NCI-H146 treated with DMSO at 0.1 percent for 48 hours (cell line): ENCODE measurements around the gene SETD7.

Experiments
- DNase-seq: peaks from one replicate; lab custom pipeline; 2025; ENCODE audit not compliant: unreplicated experiment; lab: John Stamatoyannopoulos, UW

Gene SETD7

DNA sequence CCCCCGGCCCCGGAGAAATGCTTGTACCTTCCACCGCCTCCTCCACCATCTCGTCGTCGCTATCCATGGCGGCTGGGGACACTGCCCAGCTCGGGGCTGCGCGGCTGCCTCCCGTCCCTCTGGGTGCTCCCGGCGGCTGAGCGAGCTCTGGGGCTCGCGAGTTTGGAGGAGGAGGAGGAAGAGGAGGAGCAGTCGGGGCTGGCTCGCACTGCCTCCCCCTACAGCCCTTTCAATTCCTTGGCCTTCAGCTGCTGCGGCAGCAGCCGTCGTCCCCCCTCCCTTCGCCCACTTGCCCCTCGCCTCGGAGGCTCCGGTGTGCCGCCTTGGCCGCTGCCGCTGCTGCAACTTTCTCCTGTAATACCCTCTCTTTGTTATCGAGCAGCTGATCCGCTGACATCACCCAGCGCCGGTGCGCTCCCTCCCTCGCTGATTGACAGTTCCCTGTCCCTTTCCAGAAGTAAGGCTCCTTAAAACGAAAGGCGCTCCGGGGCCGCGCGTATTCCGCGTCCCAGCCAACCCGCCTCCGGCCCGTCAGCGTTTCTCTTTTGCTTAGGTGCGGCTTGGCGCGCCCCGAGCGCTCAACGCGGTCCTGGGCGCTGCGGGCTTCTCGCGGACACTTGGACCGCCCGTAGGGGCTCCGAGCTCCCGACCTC is at the start of gene SETD7:
SETD7 (minus strand) TSS at position 149 of the 653 bp plus-strand sequence; CDS start at position 67, 82 bp downstream.
- DNase-seq, result peak; percentile 25

DNA sequence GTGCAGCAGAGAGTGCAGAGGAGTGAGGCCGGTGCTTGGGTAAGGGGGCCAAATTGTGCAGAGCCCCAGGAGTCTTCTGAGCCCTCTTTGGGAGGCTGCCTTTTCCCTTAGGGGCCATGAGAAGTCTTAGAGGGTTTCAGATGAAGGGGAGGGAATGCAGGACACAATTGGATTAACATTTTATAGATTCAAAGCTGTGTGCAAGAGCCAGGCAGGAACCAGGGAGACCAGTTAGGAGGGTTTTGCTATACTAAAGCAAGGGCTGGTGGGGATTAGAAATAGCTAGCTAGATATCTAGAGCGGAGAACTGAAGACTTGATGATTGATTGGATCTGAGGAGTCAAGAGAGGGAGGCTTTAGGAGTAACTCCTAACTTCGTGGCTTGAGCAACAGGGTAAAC is 49.5 kb upstream of the SETD7 start:
- no peak for DNase-seq

DNA sequence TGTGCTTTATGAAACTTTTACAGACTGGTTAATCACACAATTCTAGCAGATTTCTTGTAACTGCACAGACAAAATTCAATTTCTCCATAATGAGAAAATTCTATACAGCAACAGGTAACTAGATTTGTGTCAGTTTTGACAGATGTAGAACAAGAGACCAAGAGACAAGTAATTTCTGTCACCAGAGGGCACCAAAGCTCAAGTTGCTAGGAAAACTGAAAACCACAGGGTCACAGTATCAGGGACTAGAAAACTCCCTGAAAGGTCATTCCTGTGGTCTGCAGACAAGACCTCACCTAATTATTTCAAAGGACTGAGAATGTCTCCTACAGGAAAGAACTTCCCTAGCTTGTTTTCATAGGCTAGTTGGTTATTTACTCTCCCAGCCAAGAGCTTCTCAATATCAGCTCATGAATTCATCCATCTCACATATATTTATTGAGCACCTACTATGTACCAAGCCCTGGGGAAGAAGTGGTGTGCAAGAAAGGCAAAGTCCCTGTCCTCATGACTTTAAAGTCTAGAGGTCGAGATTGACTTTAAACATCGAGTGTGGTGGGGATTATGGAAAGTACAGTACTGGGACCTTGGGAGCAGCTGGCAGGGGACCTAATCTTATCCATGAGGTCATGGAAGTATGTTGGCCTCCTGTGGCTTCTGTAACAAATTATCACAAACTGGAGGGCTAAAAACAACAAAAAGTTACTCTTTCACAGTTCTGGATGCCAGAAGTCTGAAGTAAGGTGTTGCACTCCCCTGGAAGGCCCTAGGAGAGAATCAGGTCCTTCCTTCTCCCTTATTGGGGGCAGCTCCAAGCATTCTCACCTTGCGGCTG is 47.8 kb upstream of the SETD7 start:
- peak; percentile 44 for DNase-seq

DNA sequence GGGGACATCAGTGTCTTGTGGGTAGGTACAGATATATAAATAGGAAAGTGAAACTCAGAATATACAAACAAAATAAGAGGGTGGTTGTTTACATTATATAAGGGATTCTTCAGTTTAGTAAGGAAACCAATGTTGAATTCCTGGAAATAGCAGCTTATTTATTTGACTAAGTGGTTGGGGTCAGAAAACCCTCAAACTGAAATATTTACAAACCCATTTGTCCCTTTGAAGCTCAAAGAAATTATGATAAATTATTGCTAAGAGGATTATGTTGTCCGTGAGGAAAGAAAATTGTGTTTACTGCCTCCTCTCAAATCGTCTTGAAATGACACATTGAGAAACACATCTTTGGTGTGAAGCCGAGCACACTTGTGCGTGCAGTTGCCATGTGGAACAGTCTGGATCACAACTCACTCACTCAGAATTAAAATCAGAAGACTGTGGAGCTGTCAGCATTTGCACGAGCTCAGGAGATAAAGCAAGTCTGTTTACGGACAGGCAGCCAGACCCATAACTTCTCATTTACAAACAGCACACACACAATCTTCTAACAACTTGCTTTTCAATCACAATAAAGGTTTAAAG is 46.8 kb upstream of the SETD7 start:
- no peak for DNase-seq

DNA sequence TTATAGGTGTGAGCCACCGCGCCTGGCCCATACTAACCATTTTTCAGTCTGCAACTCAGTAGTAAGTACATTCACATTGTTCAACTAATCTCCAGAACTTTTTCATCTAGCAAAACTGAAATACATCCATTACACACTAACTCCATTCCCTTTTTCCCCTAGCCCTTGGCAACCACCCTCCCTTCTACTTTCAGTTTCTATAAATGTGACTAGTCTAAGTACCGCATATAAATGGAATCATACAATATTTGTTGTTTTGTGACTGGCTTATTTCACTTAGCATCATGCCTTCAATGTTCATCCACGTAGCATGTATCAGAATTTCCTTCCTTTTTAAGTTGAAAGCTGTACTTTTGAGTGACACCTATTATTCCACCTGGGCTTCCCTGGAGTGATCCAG is 44.6 kb upstream of the SETD7 start:
- no peak for DNase-seq

DNA sequence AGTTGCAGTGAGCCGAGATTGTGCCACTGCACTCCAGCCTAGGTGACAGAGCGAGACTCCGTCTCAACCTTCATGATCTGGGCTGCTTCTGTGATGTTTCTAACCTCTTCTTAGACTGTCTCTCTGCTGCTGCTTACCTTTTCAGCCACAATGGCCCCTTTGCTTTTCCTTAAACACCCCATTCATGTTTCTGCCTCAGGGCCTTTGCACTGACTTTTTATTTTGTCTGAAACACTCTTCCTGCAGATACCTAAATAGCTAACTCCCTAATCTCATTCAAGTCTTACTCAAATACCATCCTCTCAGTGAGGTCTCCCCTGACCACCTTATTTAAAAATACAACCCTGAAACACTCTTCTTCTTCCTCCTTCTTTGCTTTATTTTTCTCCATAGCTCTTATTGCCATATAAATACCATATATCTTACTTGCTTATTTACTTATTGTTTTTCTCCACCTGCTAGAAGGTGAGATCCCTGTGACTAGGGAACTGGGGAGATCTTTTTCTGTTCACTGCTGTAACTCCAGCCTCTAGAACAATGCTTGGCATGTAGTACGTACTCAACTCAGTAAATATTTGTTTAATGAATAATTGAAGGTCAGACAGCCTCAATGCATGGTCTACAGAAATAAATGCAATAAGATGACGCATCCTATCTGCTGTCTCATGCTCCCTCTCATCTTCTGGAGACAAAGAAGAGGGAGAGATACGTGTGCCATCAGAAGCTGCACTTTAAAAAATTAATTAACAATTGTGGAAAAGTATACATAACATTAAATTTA is 43.8 kb upstream of the SETD7 start:
- peak; percentile 44 for DNase-seq

DNA sequence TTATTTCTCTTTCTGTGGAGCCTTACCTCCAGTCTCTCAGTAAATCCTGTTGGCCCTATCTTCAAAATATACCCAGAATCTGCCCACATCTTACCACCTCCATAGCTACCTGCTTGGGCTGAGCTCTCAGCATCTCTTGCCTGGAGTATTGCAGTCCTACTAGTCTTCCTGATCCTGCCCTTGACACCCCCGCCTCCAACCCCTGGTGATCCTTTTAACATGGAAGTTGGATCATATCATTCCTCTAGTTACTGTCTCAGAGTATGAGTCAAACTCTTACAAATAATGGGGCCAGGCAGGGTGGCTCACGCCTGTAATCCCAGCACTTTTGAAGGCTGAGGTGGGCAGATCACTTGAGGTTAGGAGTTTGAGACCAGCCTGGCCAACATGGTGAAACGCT is 43.1 kb upstream of the SETD7 start:
- DNase-seq, result no peak

DNA sequence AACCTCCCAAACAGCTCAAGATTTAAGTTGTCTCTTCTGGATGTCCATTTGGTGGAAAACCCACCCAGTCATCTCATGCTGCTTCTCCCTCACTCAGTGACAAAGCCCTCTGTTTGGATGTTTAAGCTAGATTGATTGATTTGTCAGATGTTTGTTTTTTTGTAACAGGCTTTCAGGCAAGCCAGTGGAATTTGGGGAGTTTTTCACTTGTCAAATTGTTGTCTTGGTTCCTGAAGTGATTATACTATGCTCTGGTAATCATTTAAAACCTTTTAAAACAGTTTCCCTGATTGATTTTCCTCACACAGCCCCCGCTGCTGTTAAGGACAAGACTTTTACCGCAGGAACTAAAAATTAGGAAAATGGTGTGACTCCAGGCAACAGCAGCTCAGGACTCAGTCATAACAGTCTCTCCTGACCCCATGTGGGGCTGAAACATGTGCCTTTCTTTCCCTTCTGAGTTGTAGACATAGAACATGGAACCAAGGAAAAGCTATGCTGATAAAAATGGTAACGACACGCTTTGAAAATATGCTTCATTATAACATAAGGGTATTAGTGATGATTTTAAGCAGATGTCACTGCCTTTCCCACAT is 40.8 kb upstream of the SETD7 start:
- DNase-seq, result no peak

DNA sequence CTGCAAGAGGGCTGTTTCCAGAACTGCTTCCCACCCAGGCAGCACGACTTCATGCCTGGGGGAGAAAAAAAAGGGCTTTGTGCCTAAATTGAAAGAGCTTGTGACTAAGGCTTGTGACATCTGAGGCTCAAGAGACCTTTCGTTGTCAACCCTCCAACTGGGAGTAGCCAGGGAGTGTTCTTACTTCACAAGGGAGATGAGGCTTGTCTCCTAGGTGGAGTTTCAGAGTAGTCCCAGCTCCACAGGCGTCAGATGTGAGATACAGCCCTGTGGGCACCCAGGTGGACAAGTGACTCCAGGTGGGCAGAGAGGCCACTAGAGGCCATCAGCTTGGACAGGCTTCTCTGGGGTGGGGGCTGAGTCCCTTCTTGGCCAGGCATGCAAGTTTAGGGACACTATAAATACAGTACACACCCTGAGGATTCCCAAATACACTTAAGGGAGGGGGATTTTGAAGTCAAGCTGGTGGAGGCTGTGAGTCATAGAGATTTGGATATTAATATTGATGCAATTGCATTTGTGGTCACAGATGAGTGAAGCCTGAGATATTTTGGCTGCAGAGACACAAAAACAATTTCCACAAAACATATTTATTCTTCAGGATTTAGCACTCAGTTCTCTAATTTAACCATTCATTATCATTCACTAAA is 40.1 kb upstream of the SETD7 start:
- no peak for DNase-seq

DNA sequence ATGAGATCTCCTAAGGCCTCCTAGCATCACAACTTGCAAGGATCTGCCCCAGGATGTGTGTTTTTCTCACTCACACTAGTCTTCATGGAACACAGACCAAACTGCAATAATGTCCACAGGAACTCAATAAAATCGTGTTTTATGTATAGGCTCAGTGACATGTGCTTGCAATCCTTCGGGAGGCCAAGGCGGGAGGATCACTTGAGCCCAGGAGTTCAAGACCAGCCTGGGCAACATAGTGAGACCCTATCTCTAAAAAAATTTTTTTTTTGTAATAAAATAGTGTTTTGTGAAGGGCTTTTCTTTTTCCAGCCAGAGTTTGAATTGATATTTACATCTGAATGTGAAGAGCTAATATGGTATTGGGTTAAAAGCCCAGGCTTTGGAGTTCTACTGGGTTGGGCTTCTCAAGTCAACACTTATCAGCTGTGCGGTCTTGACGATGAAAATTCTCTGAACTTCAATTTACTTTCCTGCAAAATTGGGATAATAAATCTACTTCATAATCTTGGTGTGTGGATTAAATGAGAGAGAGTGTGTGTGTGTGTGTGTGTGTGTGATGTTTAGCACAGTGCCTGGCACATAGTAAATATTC is 38.7 kb upstream of the SETD7 start:
- no peak for DNase-seq

DNA sequence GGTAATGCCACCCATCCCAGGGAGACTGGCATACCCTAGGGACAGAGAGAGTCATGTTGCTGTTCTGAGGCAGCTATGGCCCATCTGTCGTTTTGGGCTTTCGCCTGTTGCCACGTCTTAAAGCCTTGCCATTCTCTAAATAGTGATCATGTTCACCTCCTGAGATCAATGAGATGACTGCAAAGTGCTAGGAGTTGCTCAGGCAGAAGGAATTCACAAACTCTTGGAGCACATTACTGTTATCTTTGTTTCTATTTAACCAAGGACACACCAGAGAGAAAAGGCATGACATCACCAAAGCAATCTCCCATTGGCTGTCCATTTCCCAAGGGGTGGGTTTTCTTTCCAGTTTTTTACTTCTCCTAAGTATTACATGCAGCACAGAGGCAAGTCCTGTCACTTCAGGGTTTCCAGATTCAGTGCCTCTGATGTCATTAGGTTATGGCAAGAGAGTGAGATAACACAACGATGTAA is 37.1 kb upstream of the SETD7 start:
- DNase-seq, result no peak

DNA sequence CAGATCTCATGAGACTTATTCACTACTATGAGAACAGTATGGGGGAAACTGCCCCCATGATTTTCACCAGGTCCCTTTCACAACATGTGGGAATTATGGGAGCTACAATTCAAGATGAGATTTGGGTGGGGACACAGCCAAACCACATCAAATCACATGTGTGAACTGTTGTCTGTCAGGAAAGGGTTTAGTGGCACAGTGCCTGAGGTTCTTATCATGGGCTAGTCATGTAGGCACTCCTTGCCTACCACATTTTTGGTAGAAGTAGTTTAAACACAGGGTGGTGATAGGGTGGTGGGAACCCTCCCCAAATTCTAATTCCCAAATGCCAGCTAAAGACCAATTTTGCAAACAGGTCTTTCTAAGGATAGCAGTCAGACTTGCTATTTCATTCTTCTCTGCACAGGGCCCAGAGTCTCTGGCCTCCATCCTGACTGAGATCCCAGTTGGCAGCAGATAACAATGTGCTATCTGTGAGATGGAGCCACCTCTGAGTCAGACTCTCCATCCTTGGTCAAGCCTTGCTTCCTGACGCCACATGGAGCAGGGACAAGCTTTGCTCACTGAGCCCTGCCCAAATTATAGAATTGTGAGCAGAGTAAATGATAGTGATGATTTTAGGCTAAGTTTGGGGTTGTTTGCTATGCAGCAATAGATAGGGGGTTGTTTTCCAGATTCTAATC is 33.5 kb upstream of the SETD7 start:
- DNase-seq, result no peak

DNA sequence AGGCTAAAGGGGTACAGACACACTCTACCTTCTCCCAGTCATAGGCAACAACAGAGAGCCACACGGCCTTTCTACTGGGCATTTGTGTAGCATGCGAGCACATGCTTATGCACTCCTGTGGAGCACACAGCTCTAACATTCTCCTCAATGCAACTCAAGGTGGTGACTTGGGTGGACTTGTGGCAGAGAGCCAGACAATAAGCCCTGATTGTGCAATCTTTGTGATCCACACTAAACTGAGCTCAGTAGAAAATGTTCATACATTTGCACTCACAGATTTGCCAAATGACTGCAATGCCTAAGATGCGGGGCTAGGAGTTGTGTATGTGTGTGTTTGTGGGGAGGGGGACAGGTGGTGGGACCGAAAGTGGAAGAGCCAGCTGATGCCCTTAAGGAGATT is 31.4 kb upstream of the SETD7 start:
- DNase-seq, result no peak

DNA sequence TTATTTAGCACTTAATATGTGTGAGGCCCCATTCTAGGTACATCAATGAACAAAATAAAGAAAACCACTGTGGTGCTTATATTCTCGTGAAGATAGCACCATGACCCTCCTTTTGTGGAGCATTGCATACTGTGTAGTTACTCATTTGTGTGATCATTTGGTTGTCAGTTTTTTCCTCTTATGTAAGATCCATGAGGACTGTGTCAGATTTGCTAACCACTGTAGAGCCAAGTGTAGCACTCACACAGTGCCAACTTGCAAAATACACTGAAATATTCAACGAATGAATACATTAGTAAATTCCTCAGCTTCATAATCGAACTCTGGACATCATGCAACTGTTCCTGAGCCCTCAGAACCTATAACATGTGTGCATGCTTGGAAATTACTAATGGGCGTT is 29.5 kb upstream of the SETD7 start:
- DNase-seq, result no peak

DNA sequence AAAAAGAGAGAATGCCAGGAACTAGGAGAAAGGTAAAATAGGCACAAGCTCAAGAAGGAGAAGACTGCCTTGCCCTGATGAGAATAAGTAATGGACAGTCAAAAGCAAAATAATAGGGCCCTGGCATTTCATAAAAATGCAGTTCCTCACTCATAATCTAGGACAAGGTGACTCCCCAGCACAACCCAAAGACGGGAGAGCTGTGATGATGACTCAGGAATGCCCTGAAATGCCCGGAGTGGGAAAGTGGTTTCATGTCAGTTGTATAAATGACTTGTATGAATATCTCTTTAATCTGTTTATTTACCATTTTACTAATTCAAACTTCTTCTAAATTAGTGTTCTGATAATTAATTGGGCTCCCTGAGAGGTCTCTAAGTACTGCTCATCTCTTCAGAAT is 28.8 kb upstream of the SETD7 start:
- no peak for DNase-seq

DNA sequence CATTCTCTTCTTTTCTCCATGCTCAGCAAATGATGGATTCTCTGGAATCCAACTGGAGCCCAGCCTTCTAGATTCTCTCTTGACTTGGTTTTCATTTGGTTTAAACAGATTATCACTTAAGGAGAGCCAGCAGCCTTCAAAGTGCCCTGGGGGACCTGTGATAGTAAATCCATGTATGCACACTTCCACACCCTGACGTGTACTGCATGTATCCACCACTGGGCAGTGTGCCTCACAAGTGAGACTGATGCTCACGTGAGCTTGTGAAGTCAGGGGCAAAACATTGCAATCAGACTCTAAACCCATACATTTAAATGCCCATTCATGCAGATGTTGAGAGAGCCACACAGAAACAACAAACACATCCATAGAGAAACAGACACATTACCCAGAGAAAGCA is 28.0 kb upstream of the SETD7 start:
- no peak for DNase-seq

DNA sequence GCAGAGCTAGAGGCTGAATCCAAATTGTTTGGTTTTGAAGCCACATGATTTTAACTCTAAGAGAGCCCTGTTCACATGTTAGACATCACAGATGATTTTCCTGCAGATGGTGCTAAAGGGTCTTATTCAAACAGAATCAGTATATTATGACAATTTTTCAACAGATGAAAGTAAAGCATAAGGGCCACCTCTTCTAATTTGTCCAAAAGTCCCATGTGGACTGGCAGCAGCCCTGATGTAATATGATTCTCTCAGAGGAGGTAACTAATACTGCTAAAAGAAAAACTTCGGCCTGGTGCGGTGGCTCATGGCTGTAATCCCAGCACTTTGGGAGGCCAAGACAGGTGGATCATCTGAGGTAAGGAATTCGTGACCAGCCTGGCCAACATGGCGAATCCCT is 26.0 kb upstream of the SETD7 start:
- no peak for DNase-seq

DNA sequence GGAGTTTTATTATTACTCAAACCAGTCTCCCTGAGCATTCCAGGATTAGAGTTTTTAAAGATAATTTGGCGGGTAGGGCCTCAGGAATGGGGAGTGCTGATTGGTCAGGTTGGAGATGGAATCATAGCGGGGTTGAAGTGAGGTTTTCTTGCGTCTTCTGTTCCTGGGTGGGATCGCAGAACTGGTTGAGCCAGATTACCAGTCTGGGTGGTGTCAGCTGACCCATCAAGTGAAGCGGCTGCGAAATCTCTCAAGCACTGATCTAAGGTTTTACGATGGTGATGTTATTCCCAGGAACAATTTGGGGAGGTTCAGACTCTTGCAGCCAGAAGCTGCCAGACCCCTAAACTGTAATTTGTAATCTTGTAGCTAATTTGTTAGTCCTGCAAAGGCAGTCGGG is 25.1 kb upstream of the SETD7 start:
- no peak for DNase-seq

DNA sequence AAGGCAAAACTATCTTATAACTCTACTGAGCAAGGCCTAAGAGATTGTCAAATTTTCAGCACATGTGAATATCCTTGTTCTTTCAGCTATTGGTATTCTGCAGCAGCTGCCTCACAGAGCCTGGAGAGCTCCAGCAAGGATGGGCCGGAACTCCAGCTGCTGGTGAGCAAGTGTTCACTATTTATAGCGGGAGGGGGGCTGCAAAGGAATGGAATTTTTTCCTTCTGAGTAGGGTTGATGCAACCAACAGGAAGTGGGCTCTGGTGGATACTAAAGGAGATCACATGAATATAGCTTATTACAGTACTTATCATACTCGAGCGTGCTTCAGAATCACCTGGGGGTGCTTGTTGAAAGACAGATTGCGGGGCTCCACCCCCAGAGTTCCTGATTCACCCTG is 20.2 kb upstream of the SETD7 start:
- DNase-seq, result no peak

DNA sequence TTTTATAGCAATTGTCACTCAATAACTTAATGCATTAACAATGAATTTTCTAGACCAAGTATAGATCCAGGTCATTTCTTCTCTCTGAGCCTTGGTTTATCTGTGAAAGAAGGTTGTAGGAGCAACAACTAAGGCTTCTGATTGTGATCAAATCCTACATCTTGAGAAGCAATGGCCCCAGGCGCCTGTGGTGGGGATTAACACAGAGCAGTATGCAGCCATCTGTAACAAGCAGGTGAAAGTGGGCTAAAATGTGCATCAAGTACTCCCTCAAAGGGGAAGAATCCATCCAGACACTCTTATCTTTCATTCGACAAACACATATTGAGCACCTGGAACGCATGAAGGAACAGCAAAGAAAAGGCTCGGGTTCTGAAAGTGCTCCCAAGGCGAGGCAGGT is 19.1 kb upstream of the SETD7 start:
- no peak for DNase-seq
